ENCODE results near the gene ELFN2.

Gene ELFN2

GRCh38 chr22:37453696-37454095, 26.4 kb upstream of the ELFN2 start:
- DNase-seq, result no peak

- DNase-seq, result no peak
Observed at GRCh38 chr22:37451218-37451617, 23.9 kb upstream of the ELFN2 start.

GRCh38 chr22:37449331-37450001, 22.2 kb upstream of the ELFN2 start:
- DNase-seq, result no peak

- no peak for DNase-seq
Observed at GRCh38 chr22:37448516-37449127, 21.3 kb upstream of the ELFN2 start.

- no peak for DNase-seq
Observed at GRCh38 chr22:37445501-37445900, 18.2 kb upstream of the ELFN2 start.

- DNase-seq, result no peak
Observed at GRCh38 chr22:37443977-37444376, 16.7 kb upstream of the ELFN2 start.

GRCh38 chr22:37443086-37443485, 15.8 kb upstream of the ELFN2 start:
- no peak for DNase-seq

GRCh38 chr22:37442537-37442936, 15.3 kb upstream of the ELFN2 start:
- DNase-seq, result peak; percentile 50

- no peak for DNase-seq
Observed at GRCh38 chr22:37442135-37442534, 14.9 kb upstream of the ELFN2 start.

- no peak for DNase-seq
Observed at GRCh38 chr22:37440875-37441274, 13.6 kb upstream of the ELFN2 start.

- no peak for DNase-seq
Observed at GRCh38 chr22:37439347-37439746, 12.1 kb upstream of the ELFN2 start.

- DNase-seq, result no peak
Observed at GRCh38 chr22:37435970-37436603, 8.8 kb upstream of the ELFN2 start.

- no peak for DNase-seq
Observed at GRCh38 chr22:37433786-37434185, 6.5 kb upstream of the ELFN2 start.

GRCh38 chr22:37432708-37433054, 5.4 kb upstream of the ELFN2 start:
- DNase-seq, result no peak

GRCh38 chr22:37431801-37432707, 4.8 kb upstream of the ELFN2 start:
- DNase-seq, result peak; percentile 83

GRCh38 chr22:37431366-37431765, 4.1 kb upstream of the ELFN2 start:
- DNase-seq, result no peak

- DNase-seq, result no peak
Observed at GRCh38 chr22:37430941-37431340, 3.7 kb upstream of the ELFN2 start.

- DNase-seq, result peak; percentile 66
Observed at GRCh38 chr22:37428649-37429586, 1.6 kb upstream of the ELFN2 start.

GRCh38 chr22:37427711-37428635, 694 bp upstream of the ELFN2 start:
- no peak for DNase-seq

- DNase-seq, result no peak
Observed at GRCh38 chr22:37426706-37427134, 559 bp downstream of the ELFN2 start.

All from activated CD4-positive, alpha-beta T cell treated with anti-CD3 and anti-CD28 coated beads, Interleukin-2, Interleukin-6, amounts not matched to agents 100 ng/mL and 50 ng/mL, durations not matched to agents 16 hours and 8 hours (primary cell).